HG02943 (cell line): ENCODE measurements around the gene CALB2.

Experiments
- ATAC-seq: cut with Tn5 transposase; IDR thresholded peaks from one replicate; pipeline ENCODE4 v1.9.1; 2021; ENCODE audit warnings: mild to moderate bottlenecking, low read depth, moderate library complexity; ENCODE audit not compliant: unreplicated experiment

The CALB2 gene

DNA sequence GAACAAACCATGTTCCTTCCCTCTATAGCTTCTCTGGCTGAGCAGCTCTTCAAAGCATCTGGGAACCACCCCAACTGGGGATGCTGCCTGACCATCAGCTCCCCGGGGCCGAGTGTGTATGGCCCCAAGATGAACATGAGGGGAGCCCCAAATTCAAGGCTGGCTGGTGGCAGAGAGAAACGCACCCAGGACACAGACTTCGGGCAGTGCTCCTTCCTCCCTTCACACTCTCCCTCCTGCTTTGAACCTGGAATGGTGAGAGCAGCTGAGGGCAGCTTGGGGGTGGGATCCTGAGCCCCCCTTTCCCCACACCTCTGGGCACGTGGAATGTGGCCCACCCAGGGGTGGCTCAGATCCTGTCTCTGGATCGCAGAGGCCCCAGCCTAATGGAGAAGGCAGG lies 66.1 kb downstream of the CALB2 start:
- ATAC-seq, result no peak

- no peak for ATAC-seq
Measured at GRCh38 chr16:71425746-71426068, 67.2 kb downstream of the CALB2 start.

DNA sequence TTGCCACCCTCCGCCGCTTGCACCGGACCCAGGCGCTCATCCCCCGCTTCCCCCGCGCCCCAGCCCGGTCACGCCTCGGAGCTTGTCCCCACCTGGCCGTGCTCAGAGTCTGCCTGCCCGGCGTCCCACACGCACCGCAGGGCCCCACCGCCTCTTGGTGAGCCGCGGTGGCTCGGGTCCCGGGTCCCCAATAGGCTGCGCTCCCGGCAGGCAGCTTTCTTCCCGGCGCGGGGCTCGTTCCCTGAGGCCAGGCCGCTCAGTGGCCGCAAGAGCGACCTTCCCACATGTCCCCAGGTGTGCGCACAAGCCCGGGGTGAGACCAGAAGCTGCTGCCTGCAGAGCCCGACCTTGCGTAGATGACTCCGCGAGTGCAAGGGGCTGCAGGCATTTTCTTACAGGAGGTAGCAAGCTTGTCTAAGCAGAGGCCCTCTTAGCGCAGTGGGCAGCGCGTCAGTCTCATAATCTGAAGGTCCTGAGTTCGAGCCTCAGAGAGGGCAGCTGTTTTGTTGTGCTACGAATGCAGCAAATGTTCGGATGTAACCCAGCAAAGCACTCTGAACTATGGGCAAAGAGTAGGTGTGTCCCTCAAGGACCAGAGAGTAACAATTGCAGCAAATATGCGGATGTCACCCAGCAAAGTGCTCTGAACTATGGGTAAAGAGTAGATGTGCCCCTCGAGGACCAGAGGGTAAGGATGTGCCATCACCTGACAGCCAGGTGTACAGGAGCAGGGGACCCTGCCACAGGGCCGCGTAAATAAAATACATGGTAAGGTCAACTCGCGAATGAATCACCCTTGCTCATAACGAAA lies 67.8 kb downstream of the CALB2 start:
- no peak for ATAC-seq

GRCh38 chr16:71426880-71427615 lies 68.5 kb downstream of the CALB2 start:
- no peak for ATAC-seq

DNA sequence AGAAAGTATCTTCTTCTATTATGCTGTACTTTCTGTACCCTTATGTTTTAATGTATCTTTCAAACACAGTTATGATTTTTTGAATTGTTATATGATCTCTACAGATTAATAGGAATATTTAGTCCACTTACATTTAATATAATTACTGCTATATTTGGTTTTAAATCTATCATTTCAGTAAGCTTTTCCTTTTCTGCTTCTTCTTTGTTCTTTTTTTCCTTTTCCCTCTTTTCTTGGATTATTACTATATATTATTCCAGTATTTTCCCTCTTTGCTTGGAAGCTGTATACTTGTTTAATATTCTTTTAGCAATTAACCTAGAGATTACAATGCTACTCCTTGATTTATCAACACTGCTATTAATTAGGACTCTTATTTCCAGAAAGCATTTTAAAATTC lies 69.9 kb downstream of the CALB2 start:
- no peak for ATAC-seq

- no peak for ATAC-seq
Measured at GRCh38 chr16:71428883-71429282, 70.4 kb downstream of the CALB2 start.

DNA sequence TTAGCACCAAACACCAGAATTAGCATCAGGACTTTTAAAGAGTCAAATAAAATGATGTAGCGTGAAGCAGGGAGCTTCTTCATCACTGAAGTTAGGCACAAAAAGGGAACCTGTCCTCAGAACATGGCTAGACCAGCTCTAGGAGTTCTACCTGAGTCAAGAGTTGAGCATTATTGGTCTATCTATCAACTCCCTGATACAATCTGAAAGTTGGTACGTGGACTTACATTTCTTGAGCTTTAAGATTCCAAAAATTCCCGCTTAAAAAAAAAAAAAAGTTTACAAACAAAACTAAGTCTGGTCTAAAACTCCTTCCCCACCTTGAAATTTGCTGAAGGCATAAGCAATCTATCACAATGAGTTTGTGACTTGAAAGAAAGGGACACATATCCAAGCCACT lies 71.1 kb downstream of the CALB2 start:
- no peak for ATAC-seq

GRCh38 chr16:71430744-71431143 lies 72.2 kb downstream of the CALB2 start:
- no peak for ATAC-seq

GRCh38 chr16:71431176-71431575 lies 72.7 kb downstream of the CALB2 start:
- ATAC-seq, result no peak

DNA sequence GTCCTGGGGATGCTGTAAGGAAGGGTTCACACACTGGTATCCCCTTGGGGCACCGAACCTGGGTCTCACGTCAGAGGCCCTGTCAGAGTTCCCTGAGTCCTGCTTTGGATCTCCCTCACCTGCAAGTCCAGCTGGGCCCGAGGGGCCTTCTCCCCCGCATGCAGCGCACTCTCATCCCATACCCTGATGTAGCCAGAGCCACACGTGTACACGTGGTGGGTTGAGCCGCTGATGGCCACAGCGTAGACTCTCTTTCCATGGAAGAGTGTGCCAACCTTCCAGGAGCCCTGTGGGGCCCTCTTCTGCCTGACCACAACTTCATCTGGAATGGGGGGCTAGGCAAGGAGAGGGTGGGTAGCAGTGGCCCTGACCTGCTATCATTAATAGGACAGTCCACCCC lies 73.5 kb downstream of the CALB2 start:
- no peak for ATAC-seq

DNA sequence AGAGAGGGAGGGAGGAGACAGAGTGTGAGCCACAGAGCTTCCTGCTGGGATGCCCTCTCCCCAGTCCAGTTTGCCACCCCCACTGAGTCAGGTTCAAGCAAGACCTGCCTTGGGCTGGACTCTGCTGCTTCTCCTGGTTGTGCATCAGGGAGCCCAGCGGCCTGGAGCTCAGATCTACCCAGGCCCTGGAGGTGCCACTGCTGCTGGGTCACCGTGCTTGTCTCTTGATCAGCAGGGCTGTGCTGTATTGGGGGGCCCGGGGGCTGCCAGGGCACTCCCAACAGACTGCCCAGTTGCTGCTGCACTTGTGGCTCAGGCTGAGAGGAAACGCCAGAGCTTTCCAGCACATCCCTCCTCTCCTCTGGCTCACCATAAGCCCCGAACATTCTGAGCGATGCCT lies 74.4 kb downstream of the CALB2 start:
- no peak for ATAC-seq

DNA sequence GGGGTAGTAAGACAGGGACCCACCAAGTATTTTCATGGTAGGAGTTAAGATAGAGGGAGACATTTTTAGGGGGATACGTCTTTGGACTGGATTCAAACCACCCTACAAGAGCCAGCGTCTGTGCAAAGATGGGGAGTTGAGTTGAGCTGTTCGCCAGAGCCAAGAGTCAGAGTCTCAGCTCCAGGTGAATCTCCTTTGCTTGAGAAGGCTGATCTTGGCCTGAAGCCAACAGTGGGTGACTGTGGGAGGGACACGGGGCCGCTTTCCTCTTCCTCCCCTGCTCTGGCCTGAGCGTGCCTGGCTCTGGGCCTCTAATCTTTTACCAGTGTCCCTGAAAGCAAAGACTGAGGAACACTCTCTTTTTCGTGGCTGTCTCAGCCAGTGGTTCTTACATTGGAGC lies 78.0 kb downstream of the CALB2 start:
- no peak for ATAC-seq

GRCh38 chr16:71439523-71439922 lies 81.0 kb downstream of the CALB2 start:
- no peak for ATAC-seq
